Stimulated activated CD4-positive, alpha-beta T cell treated with anti-CD3 and anti-CD28 coated beads, Interleukin-4, amount 100 ng/mL, for 24 hours (primary cell): ENCODE results near the gene BRME1.

ENCODE experiments used
- DNase-seq: peaks from one replicate; pipeline ENCODE4 v3.0.0-alpha.2; 2020

BRME1 gene

DNA sequence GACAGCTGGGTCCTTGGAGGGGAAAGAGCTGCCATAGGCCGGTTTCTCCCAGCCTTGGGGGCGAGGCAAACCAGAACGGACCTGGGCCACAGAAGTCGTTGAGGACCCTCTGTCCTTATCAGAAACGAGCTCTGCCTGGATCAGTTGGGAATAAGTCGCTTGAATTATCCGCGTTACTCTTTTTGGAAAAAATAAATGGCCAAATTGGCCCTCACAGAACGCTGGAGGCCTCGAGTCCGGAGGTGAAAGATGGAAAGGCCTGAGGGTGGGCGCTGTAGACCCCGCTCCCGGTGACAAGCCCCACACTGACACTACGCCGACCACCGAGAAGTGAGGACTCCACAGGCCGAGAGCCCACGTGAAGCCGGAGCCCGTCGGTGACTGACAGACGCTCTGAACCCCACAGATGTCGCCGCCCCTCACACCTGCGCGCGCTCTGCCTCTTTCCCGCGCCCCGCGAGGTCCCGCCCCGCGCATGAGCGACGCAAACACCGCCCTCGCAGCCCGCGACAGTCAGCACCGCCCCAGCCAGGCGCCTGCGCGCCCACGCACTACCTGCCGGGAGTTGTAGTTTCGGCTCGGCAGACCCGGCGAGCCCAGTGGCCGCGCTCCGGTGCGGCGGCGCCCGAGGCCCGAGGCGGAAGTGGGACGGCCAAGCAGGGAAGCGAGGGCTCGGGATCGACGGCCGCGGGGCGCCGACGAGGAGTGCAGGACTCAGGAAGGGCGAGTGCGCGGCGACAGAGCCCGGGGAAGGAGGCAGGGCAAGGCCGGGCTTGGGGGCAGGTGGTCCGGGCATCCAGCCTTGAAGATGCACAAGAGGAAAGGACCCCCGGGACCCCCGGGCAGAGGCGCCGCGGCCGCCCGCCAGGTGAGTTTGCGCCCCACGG is at the start of gene BRME1, which contains the start of gene CC2D1A:
Gene BRME1, minus strand, starts transcription at position 484 of the 887 bp plus-strand sequence. CDS start 1,225 bp downstream, outside the sequence.
Gene CC2D1A, plus strand, starts transcription at position 568 of the 887 bp plus-strand sequence. Its CDS starts 241 bp downstream, at position 809.
- DNase-seq, result peak; percentile 96

DNA sequence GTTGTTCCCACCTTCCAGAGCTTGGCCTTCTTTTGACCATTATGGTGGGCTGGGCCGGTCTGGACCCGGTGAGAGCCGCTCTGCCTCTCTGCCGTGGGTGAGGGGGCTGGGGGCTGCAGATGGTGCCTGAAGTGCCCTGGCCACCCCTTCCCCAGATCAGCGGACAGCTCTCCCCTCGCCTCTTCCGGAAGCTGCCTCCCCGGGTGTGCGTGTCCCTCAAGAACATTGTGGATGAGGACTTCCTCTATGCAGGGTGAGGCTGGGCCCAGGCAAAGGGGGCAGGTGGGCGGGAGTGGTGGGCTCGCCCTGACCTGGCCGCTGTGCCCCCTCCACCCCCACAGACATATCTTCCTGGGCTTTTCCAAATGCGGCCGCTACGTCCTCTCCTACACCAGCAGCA is 48.3 kb upstream of the BRME1 start:
- DNase-seq, result no peak

DNA sequence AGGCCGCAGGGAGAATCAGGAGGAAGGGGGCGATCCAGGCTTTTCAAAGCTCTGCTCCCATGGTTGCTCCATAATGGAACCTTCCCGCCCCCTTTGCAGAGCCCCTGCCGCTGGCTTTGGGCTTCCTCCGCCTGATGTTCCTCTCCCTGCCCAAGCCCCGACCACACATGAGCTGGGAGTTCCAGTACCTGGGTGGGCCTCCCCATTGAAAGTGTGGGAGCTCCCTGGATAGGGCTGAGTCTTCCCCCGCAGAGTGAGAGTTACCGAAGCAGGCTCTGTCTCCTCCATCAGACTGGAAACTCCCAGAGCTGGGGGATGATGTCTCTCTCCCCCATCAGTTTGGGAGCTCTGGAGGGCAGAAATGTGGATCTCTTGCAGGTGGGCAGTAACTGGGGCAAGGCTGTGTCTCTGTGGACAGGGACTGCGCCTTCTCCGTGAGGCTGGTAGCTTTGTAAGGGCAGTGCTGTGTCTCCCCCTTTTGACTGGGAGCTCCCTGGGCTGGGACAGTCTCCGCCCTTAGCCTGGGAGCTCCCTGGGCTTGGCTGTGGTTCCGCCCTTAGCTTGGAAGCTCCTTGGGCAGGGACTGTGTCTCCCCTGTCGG is 47.1 kb upstream of the BRME1 start:
- peak; percentile 9 for DNase-seq

- DNase-seq, result peak; percentile 99
Observed at GRCh38 chr19:13952154-13952930, 46.4 kb upstream of the BRME1 start, which contains the start of gene DCAF15. Gene DCAF15 (plus strand): TSS chr19:13952509. CDS start chr19:13952513, 4 bp downstream.

DNA sequence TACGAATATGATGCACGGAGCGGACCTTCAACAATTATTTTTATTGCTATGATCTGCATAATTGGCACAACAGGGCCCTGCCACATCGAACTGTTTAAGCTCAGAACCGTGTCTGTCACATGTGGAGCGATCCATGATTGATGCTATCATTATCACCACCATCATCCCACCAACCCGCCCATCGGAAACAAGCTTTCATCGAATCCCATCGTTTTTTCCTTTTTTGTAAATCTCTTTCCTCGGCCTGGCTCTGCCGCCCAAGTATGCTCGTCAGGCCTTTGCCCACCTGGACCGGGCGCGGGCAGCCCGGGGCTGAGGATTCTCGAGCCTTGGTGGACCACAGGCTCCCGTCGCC is 45.9 kb upstream of the BRME1 start:
- DNase-seq, result no peak

DNA sequence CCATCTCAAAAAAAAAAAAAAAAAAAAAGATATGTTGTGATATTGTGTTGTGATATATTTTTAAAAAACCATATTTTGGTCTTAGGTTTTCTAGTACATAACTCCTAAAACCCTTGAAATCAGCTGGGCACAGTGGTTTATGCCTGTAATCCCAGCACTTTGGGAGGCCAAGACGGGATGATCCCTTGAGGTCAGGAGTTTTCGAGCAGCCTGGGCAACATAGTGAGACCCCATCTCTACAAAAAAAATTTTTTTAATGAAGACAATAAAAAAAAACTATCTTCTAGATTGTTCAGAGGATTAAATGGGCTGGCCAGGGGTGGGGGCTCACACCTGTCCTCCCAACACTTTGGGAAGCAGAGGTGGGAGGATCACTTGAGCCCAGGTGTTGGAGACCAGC is 45.1 kb upstream of the BRME1 start:
- no peak for DNase-seq

GRCh38 chr19:13946414-13946813 is 40.5 kb upstream of the BRME1 start:
- DNase-seq, result no peak

DNA sequence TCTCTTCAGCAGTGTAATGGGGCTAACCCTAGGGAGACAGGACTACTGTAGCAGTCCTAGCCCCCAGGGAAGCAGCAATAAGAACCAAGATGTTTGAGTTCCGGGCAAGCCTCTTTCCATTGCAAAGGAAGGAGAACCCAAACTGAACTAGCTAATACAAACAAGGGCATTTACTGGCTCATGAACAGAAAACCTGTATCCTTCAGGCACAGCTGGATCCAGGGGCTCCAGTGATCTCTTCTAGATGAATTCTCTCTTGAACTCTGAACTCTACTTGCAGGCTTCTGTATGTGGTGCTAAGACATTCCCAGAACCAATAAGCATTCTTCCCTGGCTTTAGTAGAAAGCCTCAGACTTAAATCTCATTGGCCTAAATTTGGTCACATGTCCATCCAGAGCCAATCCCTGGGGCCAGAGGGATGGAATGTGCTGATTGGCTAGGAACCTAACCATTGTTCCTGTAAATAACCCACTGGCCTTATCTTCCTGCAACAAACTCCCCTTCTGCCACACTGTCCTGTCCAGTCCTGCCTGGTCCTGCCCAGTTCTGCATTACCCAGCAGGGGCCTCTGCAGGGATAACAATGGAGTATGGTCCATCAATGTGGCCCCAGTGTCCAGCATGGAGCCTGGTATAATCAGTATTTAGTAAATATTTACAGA is 36.2 kb upstream of the BRME1 start:
- no peak for DNase-seq

- DNase-seq, result no peak
Observed at GRCh38 chr19:13938301-13939064, 32.6 kb upstream of the BRME1 start, which contains the start of gene PODNL1. Gene PODNL1 (minus strand): TSS chr19:13938417. CDS start chr19:13938181, 236 bp downstream.

- no peak for DNase-seq
Observed at GRCh38 chr19:13937479-13938300, 31.8 kb upstream of the BRME1 start.

- no peak for DNase-seq
Observed at GRCh38 chr19:13935765-13936510, 30.0 kb upstream of the BRME1 start.

DNA sequence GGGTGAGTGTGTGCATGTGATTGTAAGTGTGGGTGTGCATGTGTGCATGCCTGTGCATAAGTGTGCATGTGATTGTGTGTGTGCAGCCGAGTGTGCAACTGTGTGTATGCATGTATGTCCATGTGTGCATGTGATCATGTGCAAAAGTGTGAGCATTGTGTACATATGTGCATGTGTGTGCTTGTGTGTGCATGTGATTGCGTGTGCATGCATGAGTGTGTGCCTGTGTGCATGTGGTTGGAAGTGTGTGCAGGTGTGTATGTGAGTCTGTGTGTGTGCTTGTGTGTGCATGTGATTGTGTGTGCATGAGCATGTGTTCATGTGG is 28.8 kb upstream of the BRME1 start:
- no peak for DNase-seq

DNA sequence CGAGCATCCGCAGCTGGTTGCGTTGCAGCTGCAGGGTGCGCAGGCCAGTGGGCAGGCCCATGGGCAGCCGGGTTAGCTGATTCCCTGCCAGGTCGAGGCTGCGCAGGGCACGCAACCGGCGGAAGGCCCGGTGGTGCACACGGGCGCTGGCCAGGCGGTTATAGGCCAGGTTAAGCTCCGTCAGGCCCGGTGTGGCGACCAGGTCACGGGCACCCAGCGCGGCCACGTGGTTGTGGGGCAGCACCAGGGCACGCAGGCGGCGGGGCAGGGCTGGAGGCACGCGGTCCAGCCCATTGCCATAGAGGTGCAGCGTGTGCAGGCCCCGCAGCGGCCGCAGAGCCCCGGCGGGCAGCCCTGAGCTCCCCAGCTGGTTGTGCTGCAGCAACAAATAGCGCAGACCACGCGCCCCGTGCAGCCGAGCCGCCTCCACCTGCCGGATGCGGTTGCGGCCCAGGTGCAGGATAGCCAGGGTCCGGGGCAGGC is 27.0 kb upstream of the BRME1 start:
- no peak for DNase-seq

DNA sequence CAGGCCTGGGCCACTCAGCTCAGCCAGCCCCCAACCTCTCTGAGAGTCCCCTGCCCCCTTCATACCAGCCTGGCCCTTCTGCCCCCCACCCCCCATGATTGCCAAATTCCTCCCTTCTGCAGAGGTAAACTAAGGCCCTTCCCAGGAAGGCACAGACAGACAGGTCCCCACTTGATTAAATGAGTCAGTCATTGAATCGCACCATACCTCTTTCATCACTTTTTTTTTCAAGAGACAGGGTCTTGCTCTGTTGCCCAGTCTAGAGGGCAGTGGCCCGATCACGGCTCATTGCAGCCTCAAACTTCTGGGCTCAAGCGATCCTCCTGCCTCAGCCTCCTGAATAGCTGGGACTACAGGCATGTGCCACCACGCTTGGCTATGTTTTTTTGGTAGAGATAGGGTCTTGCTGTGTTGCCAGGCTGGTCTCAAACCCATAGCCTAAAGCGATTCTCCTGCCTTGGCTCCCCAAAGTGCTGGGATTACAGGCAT is 26.3 kb upstream of the BRME1 start:
- no peak for DNase-seq

- no peak for DNase-seq
Observed at GRCh38 chr19:13931391-13932148, 25.7 kb upstream of the BRME1 start.

GRCh38 chr19:13930402-13930801 is 24.5 kb upstream of the BRME1 start:
- no peak for DNase-seq

DNA sequence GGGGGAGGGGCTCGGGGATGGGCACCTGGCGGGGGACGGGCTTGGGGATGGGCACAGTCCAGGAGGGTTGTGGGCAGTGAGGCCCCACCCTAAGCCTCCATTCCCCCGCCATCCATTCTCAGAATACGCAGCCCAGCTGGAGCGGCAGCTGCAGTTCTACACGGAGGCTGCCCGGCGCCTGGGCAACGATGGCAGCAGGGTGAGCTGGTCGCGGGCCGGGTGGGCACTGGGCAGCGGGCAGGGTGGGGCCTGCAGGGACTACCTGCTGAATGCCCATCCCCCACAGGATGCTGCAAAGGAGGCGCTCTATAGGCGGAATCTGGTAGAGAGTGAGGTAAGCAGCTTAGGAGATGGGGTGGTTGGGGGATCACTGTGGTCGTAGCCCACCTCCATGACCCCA is 24.0 kb upstream of the BRME1 start:
- no peak for DNase-seq

DNA sequence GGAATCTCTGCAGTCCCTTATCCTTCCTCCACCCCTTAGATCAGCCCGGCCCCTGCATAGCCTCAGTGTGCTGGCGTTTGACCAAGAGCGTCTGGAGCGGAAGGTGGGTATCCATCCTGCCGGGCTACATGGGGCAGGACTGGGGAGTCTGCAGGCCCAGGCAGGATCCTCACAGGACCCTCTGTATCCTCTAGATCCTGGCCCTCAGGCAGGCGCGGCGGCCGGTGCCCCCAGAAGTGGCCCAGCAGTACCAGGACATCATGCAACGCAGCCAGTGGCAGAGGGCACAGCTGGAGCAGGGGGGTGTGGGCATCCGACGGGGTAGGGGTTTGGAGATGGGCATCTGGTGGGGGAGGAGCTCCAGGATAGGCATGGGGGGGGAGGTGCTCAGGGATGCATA is 23.4 kb upstream of the BRME1 start:
- DNase-seq, result no peak

DNA sequence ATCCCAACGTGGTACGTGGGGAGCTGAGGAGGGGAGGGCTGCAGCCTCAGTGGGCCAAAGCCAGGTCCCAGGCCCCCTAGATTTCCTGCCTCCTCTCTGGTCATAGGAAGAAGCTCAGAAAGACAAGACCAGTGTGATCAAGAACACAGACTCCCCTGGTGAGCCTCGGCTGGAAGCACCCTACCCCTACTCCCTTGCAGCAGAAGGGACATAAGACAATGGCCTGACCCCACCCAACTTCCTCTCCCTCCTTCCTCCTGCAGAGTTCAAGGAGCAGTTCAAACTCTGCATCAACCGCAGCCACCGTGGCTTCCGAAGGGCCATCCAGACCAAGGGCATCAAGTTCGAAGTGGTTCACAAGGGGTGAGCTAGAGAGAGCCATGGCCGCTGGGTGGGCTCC is 20.8 kb upstream of the BRME1 start:
- DNase-seq, result no peak
